IMR-90 (cell line): ENCODE results near the gene DSCAM. TPM values are rescaled to one million over a fixed set of nuclear protein-coding genes. Genes with fewer than 3 reads are reported as not detected.

Source experiments
- ATAC-seq: fragments of 200-7000 bp; cut with Tn5 transposase; 2 replicates; pipeline ENCODE4 v1.9.1; 2020; ENCODE audit warnings: low read depth, mild to moderate bottlenecking, moderate library complexity
- BruUV-seq: library from RNA; stranded (reverse); fragments of 400-500 nt; replicated peaks from 2 replicates; lab custom pipeline; 2021; lab: Mats Ljungman, UMichigan
- CTCF ChIA-PET: fragments of 300-600 bp; formaldehyde crosslinking; extraction: SDS; loops from one replicate; lab custom pipeline; 2021; ENCODE audit warnings: antibody characterized with exemption; lab: Yijun Ruan, JAX
- POLR2A ChIA-PET: fragments of 300-600 bp; sonication (Branson Sonifier 250); formaldehyde crosslinking; loops from one replicate; lab custom pipeline; 2022; ENCODE audit warnings: antibody characterized with exemption; ENCODE audit not compliant: unreplicated experiment; lab: Charles Lee
- DNase-seq: peaks from one replicate; pipeline ENCODE4 v3.0.0; 2013
- H2AFZ ChIP-seq: replicated peaks from 2 replicates; pipeline ENCODE3; 2013; ENCODE audit warnings: low read length, mild to moderate bottlenecking; ENCODE audit not compliant: poor library complexity
- H2AK5ac ChIP-seq: 2 replicates; pipeline ENCODE4 v1.6.1; 2013; ENCODE audit warnings: low read depth, low read length, inconsistent platforms
- H2AK9ac ChIP-seq: replicated peaks from 2 replicates; pipeline ENCODE3; 2013; ENCODE audit warnings: mild to moderate bottlenecking, low read depth, low read length, moderate library complexity; ENCODE audit not compliant: poor library complexity
- H2BK120ac ChIP-seq: 2 replicates; pipeline ENCODE4 v1.6.1; 2013; ENCODE audit warnings: low read depth, low read length, inconsistent platforms
- H2BK15ac ChIP-seq: 3 replicates; pipeline ENCODE4 v1.6.1; 2013; ENCODE audit warnings: low read depth, low read length, inconsistent platforms
- H2BK20ac ChIP-seq: 2 replicates; pipeline ENCODE4 v1.6.1; 2013; ENCODE audit warnings: low read depth, mild to moderate bottlenecking, inconsistent platforms, low read length, moderate library complexity
- H2BK5ac ChIP-seq: 2 replicates; pipeline ENCODE4 v1.6.1; 2013; ENCODE audit warnings: mild to moderate bottlenecking, low read depth, low read length, inconsistent platforms; ENCODE audit not compliant: poor library complexity, severe bottlenecking
- H3K14ac ChIP-seq: replicated peaks from 2 replicates; pipeline ENCODE4 v1.6.1; 2013; ENCODE audit warnings: low read depth, low read length, inconsistent platforms
- H3K18ac ChIP-seq: 2 replicates; pipeline ENCODE4 v1.6.1; 2013; ENCODE audit warnings: low read depth, low read length, control low read depth
- H3K23ac ChIP-seq: 2 replicates; pipeline ENCODE4 v1.6.1; 2013; ENCODE audit warnings: low read depth, low read length, inconsistent platforms
- H3K27ac ChIP-seq: 2 replicates; pipeline ENCODE4 v1.5.1; 2013; ENCODE audit warnings: mild to moderate bottlenecking, control low read depth, low read length; ENCODE audit not compliant: insufficient read depth
- H3K27me3 ChIP-seq: 2 replicates; pipeline ENCODE4 v1.6.1; 2013; ENCODE audit warnings: low read length; ENCODE audit not compliant: control insufficient read depth, insufficient read depth
- H3K36me3 ChIP-seq: 2 replicates; pipeline ENCODE4 v1.6.1; 2013; ENCODE audit warnings: low read length, mixed read lengths; ENCODE audit not compliant: control insufficient read depth, insufficient read depth
- H3K4ac ChIP-seq: 2 replicates; pipeline ENCODE4 v1.6.1; 2013; ENCODE audit warnings: low read depth, low read length, inconsistent platforms
- H3K4me1 ChIP-seq: 2 replicates; pipeline ENCODE4 v1.6.1; 2013; ENCODE audit warnings: low read length, mixed read lengths; ENCODE audit not compliant: control insufficient read depth, insufficient read depth
- H3K4me2 ChIP-seq: 2 replicates; pipeline ENCODE4 v1.6.1; 2013; ENCODE audit warnings: low read depth, mild to moderate bottlenecking, control low read depth, low read length, moderate library complexity
- H3K4me3 ChIP-seq: 2 replicates; pipeline ENCODE4 v1.5.1; 2013; ENCODE audit warnings: low read depth, mild to moderate bottlenecking, control low read depth, low read length, moderate library complexity; ENCODE audit not compliant: insufficient read depth
- H3K56ac ChIP-seq: 2 replicates; pipeline ENCODE4 v1.6.1; 2013; ENCODE audit warnings: low read length, inconsistent platforms; ENCODE audit not compliant: insufficient read depth; ENCODE audit errors: extremely low read depth
- H3K79me1 ChIP-seq, 2 experiments: 2 replicates each; pipeline ENCODE4 v1.6.1; 2013; ENCODE audit warnings: low read length in 2 of 2, inconsistent platforms in 1 of 2, low read depth in 1 of 2
- H3K9ac ChIP-seq: 2 replicates; pipeline ENCODE4 v1.6.1; 2013; ENCODE audit warnings: low read depth, low read length, control low read depth
- H3K9me1 ChIP-seq: 2 replicates; pipeline ENCODE4 v1.6.1; 2013; ENCODE audit warnings: low read length, inconsistent platforms; ENCODE audit not compliant: insufficient read depth
- H3K9me3 ChIP-seq: 2 replicates; pipeline ENCODE4 v1.6.1; 2013; ENCODE audit warnings: low read length; ENCODE audit not compliant: control insufficient read depth, insufficient read depth
- H4K20me1 ChIP-seq: 2 replicates; pipeline ENCODE4 v1.6.1; 2013; ENCODE audit warnings: low read length, inconsistent platforms; ENCODE audit not compliant: insufficient read depth
- H4K5ac ChIP-seq: 2 replicates; pipeline ENCODE4 v1.6.1; 2013; ENCODE audit warnings: mild to moderate bottlenecking, low read depth, low read length, control low read depth
- H4K8ac ChIP-seq, 2 experiments: 2 replicates each; pipeline ENCODE4 v1.6.1; 2013; ENCODE audit warnings: low read depth in 2 of 2, low read length in 2 of 2, control low read depth in 1 of 2, inconsistent platforms in 1 of 2
- H4K91ac ChIP-seq: 2 replicates; pipeline ENCODE4 v1.6.1; 2013; ENCODE audit warnings: low read depth, low read length, inconsistent platforms; ENCODE audit not compliant: insufficient read depth
- BHLHE40 ChIP-seq: fragments of 150-350 bp; IDR thresholded peaks from 2 replicates; pipeline ENCODE4 v1.6.1; 2016; ENCODE audit warnings: mild to moderate bottlenecking, low read depth, low read length
- CEBPB ChIP-seq: IDR thresholded peaks from 2 replicates; pipeline ENCODE4 v1.6.1; 2012; ENCODE audit warnings: low read depth, low read length, improper control_type of control experiment
- CHD1 ChIP-seq: IDR thresholded peaks from 2 replicates; pipeline ENCODE4 v1.6.1; 2012; ENCODE audit warnings: low read depth, low read length, improper control_type of control experiment
- CTCF ChIP-seq: conservative IDR thresholded peaks from 2 replicates; pipeline ENCODE4 v1.5.1; 2012; ENCODE audit warnings: mild to moderate bottlenecking, low read depth, low read length, improper control_type of control experiment
- ELK1 ChIP-seq: fragments of 150-350 bp; IDR thresholded peaks from 2 replicates; pipeline ENCODE4 v1.6.1; 2016; ENCODE audit warnings: low read depth, mild to moderate bottlenecking, low read length, moderate library complexity, borderline replicate concordance
- FOS ChIP-seq: fragments of 150-350 bp; IDR thresholded peaks from 2 replicates; pipeline ENCODE4 v1.6.1; 2016; ENCODE audit warnings: low read depth, low read length
- MAFK ChIP-seq: IDR thresholded peaks from 2 replicates; pipeline ENCODE4 v1.6.1; 2012; ENCODE audit warnings: low read depth, low read length, improper control_type of control experiment
- MAZ ChIP-seq: IDR thresholded peaks from 2 replicates; pipeline ENCODE4 v1.6.1; 2012; ENCODE audit warnings: low read depth, mild to moderate bottlenecking, low read length, improper control_type of control experiment, moderate library complexity, borderline replicate concordance
- MXI1 ChIP-seq: IDR thresholded peaks from 2 replicates; pipeline ENCODE4 v1.6.1; 2012; ENCODE audit warnings: low read depth, mild to moderate bottlenecking, low read length, moderate library complexity, borderline replicate concordance
- NFE2L2 ChIP-seq: fragments of 150-350 bp; IDR thresholded peaks from 2 replicates; pipeline ENCODE4 v1.6.1; 2016; ENCODE audit warnings: low read depth, mild to moderate bottlenecking, low read length
- POLR2A ChIP-seq: IDR thresholded peaks from 2 replicates; pipeline ENCODE4 v1.6.1; 2012; ENCODE audit warnings: mild to moderate bottlenecking, low read depth, low read length
- RAD21 ChIP-seq: IDR thresholded peaks from 2 replicates; pipeline ENCODE4 v1.6.1; 2012; ENCODE audit warnings: low read length, improper control_type of control experiment
- RCOR1 ChIP-seq: IDR thresholded peaks from 2 replicates; pipeline ENCODE4 v1.6.1; 2012; ENCODE audit warnings: mild to moderate bottlenecking, low read length, improper control_type of control experiment; ENCODE audit not compliant: insufficient replicate concordance
- RFX5 ChIP-seq: IDR thresholded peaks from 2 replicates; pipeline ENCODE4 v1.8.0; 2012; ENCODE audit warnings: low read depth, mild to moderate bottlenecking, low read length, moderate library complexity
- SMC3 ChIP-seq: fragments of 150-350 bp; IDR thresholded peaks from 2 replicates; pipeline ENCODE4 v1.6.1; 2016; ENCODE audit warnings: low read depth, mild to moderate bottlenecking, antibody characterized with exemption, low read length, moderate library complexity
- USF2 ChIP-seq: fragments of 150-350 bp; IDR thresholded peaks from 2 replicates; pipeline ENCODE4 v1.6.1; 2017; ENCODE audit warnings: mild to moderate bottlenecking, antibody characterized with exemption, low read length, low read depth
- WGBS, 2 experiments: methylation state at CpG; one replicate each; pipeline versions ENCODE4 v1.1.5 to v1.1.7; 2013; ENCODE audit warnings: missing lambda C conversion rate in 2 of 2; ENCODE audit not compliant: insufficient read length in 1 of 2; ENCODE audit errors: extremely low coverage in 2 of 2; 5-methylcytosine and 5-hydroxymethylcytosine counted together
- dilution Hi-C: fragments of 300-500 bp; cut with HindIII; formaldehyde crosslinking; loops from one replicate; pipeline ENCODE4 v1.14.3; 2018; ENCODE audit warnings: low sequenced_read_pairs; ENCODE audit not compliant: unreplicated experiment
- in situ Hi-C: fragments of 300-500 bp; cut with MboI; formaldehyde crosslinking; loops from 3 replicates; pipeline ENCODE4 v1.14.3; 2019; ENCODE audit warnings: low sequenced_read_pairs, inconsistent platforms, mixed read lengths
- intact Hi-C: fragments of 100-400 bp; cut with micrococcal nuclease; formaldehyde crosslinking; loops from 2 replicates; pipeline ENCODE4 v1.10.0; 2022
- polyA plus RNA-seq, 3 experiments: library from polyadenylated mRNA; depleted of rRNA; stranded (reverse); fragments of >200 nt; gene quantifications; 2 replicates each; pipeline ENCODE4 v1.2.3, GENCODE V29; 2012; ENCODE audit warnings: low replicate concordance in 1 of 3
- total RNA-seq: library from RNA; depleted of rRNA; stranded (reverse); fragments of >200 nt; gene quantifications from 2 replicates; pipeline ENCODE4 v1.2.3, GENCODE V29; 2012

The DSCAM gene
- total and polyA plus RNA-seq, 2 of the 4 experiments (the other 2 are of a cell fraction) = under 0.01 to 0.02 TPM

- no peak overlapping the region for H4K5ac ChIP-seq
- in situ Hi-C loops = loop anchor here (25.0 kb wide), 1 partner anchor 99 kb away; no protein-coding TSS in a partner anchor
- no peak overlapping the region for H2AK5ac ChIP-seq
- no peaks in the 10 kb centered on the region for H3K27me3 ChIP-seq
- no peak overlapping the region for H2AK9ac ChIP-seq
- no peak overlapping the region for H4K91ac ChIP-seq
- no peaks in the 10 kb centered on the region for H3K9me1 ChIP-seq
- H3K9me3 ChIP-seq = peaks cover 20% of the 10 kb centered on the region
- dilution Hi-C loops = no loop called here
- H3K36me3 ChIP-seq = no peaks in the 10 kb centered on the region
- no peaks in the 10 kb centered on the region for H3K79me1 ChIP-seq
- BruUV-seq = no TSS peak
- ATAC-seq (no peak), DNase-seq (no peak)
- peak overlapping the region; percentile 63 for H2AFZ ChIP-seq
- no peak overlapping the region for H3K9ac ChIP-seq
- H2BK20ac ChIP-seq = no peak overlapping the region
- H3K23ac ChIP-seq = no peak overlapping the region
- ChIA-PET POLR2A (no interaction called here), CTCF (no interaction called here)
- no peak overlapping the region for H2BK15ac ChIP-seq
- H4K20me1 ChIP-seq = no peaks in the 10 kb centered on the region
- H3K4me3 ChIP-seq = no peak overlapping the region
- H3K18ac ChIP-seq = no peak overlapping the region
- H2BK5ac ChIP-seq = no peak overlapping the region
- H3K4me1 ChIP-seq = no peaks in the 10 kb centered on the region
- intact Hi-C loops = no loop called here
- TF ChIP-seq USF2 (no peak), CTCF (no peak), BHLHE40 (no peak), MXI1 (no peak), ELK1 (no peak), MAZ (no peak), SMC3 (no peak), RFX5 (no peak), MAFK (no peak), RAD21 (no peak), RCOR1 (no peak), NFE2L2 (no peak), CHD1 (no peak), POLR2A (no peak), CEBPB (no peak), FOS (no peak)
- H3K14ac ChIP-seq = no peak overlapping the region
- H4K8ac ChIP-seq = no peak overlapping the region
- WGBS, 2 experiments = 83% methylated on average over 1 of the region's 2 CpGs; no CpG with 5 or more reads in 1 of the 2 experiments
- no peak overlapping the region for H3K56ac ChIP-seq
- no peak overlapping the region for H3K27ac ChIP-seq
- no peak overlapping the region for H3K4me2 ChIP-seq
- no peak overlapping the region for H3K4ac ChIP-seq
- H2BK120ac ChIP-seq = no peak overlapping the region
Measured at GRCh38 chr21:40662889-40663288, 184.1 kb downstream of the DSCAM start.
